Measurements from ENCODE around the gene PRG3. TPM values are rescaled to one million over a fixed set of nuclear protein-coding genes. Genes with fewer than 3 reads are reported as not detected.

The PRG3 gene
- total RNA-seq, 4 donors from 2014 or later = not detected

DNA sequence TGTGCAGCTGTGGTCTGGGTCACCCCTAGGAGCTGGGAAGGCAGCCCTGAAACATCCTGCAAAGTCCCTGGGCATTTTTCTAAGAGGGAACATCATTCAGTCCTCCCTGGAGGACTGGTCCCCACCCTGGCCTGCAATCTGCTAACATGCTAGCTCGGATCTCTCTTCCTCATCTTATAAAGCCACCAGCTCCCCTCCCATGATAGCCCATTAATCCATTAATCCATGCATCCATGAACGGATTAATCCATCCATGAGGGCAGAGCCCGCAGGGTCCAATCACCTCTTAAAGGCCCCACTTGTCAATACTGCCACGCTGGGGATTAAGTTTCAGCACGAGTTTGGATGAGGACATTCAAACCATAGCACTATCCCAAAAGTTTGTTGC lies 12.1 kb downstream of the PRG3 start:
- no peak overlapping the region for H3K27ac ChIP-seq (replicated peaks in 1 of 4)
- no peaks in the 10 kb centered on the region for H3K9me3 ChIP-seq
- peaks cover 0 to 4% (median 0%) of the 10 kb centered on the region in 4 donors for H3K4me1 ChIP-seq
- no peak for DNase-seq (ENCODE audit: extremely low spot score)
- H3K4me3 ChIP-seq = no peak overlapping the region
- no peak for TF ChIP-seq POLR2A (IDR thresholded peaks at IDR 0.05; ENCODE audit: low read depth)
- TF ChIP-seq EP300 (IDR thresholded peaks at IDR 0.05) = no peak
- no peak for TF ChIP-seq CTCF (IDR thresholded peaks at IDR 0.05)
- TF ChIP-seq POLR2AphosphoS5 (IDR thresholded peaks at IDR 0.05) = no peak
- peaks cover 0 to 12% (median 0%) of the 10 kb centered on the region in 4 donors for H3K27me3 ChIP-seq
- intact Hi-C loops (cut with DNase I) = no loop called here
- no peaks in the 10 kb centered on the region for H3K36me3 ChIP-seq
- WGBS = 70% methylated on average over 5 of the region's 5 CpGs

- no peak for TF ChIP-seq CTCF (IDR thresholded peaks at IDR 0.05)
- TF ChIP-seq EP300 (IDR thresholded peaks at IDR 0.05) = no peak
- TF ChIP-seq POLR2A (IDR thresholded peaks at IDR 0.05; ENCODE audit: low read depth) = no peak
- no peak for TF ChIP-seq POLR2AphosphoS5 (IDR thresholded peaks at IDR 0.05)
- intact Hi-C loops (cut with DNase I) = no loop called here
- no peak for DNase-seq (ENCODE audit: extremely low spot score)
- H3K27ac ChIP-seq (replicated peaks in 1 of 4) = no peak overlapping the region
- H3K4me3 ChIP-seq = no peak overlapping the region
- peaks cover 0 to 12% (median 0%) of the 10 kb centered on the region in 4 donors for H3K27me3 ChIP-seq
- H3K4me1 ChIP-seq = peaks cover 0 to 4% (median 0%) of the 10 kb centered on the region in 4 donors
- no peaks in the 10 kb centered on the region for H3K36me3 ChIP-seq
- WGBS = 56% methylated on average over 15 of the region's 19 CpGs
- H3K9me3 ChIP-seq = no peaks in the 10 kb centered on the region
These were observed 12.7 kb downstream of the PRG3 start for GRCh38 chr11:57368106-57368844.

DNA sequence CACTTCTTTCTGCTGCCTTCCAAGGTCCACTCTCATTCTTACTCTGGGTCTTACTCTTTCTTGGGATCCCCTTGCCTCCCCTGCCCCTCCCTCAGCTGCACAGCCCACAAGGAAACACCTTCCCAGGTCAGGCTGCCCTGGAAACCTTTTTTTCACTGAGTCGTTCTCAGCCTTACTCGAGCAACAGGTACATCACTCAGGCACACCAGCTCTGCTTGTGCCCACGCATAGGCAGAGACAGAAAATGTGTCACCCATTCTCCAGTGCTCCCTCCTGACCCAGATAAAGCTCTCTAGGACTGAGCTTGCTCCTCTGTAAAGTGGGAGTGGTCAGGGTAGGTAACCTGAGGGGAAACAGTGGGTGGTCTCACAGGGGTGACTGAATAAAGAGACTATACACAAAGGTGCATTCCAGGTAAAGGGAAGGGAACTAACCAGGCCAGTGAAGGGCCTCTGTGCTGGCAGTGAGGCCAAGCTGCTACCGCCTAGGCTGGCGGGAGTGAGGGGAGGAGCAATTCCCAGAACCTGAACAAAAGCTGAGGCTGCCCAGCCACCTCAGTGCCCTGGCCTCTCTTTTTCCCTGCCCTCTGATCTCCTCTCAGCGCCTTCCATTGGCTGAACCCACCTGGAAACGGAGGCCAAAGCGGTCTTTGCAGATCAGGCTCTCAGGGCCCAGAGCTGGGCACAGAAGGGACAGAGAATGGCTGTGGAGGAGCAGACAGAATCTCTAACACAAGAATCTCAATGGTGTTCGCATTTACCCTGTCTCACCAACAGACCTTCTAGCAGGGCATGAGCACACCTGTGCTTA lies 15.9 kb downstream of the PRG3 start:
- WGBS = 62% methylated on average over 9 of the region's 9 CpGs

More for the DNA sequence above, 15.9 kb downstream of the PRG3 start:
- no peak overlapping the region for H3K27ac ChIP-seq (replicated peaks in 1 of 4)
- H3K4me3 ChIP-seq = no peak overlapping the region
- intact Hi-C loops (cut with DNase I) = no loop called here
- no peak for DNase-seq (ENCODE audit: extremely low spot score)
- H3K9me3 ChIP-seq = no peaks in the 10 kb centered on the region
- TF ChIP-seq POLR2AphosphoS5 (IDR thresholded peaks at IDR 0.05) (no peak), CTCF (IDR thresholded peaks at IDR 0.05) (no peak), EP300 (IDR thresholded peaks at IDR 0.05) (no peak), POLR2A (IDR thresholded peaks at IDR 0.05; ENCODE audit: low read depth) (no peak)
- no peaks in the 10 kb centered on the region for H3K36me3 ChIP-seq
- no peaks in the 10 kb centered on the region for H3K4me1 ChIP-seq
- H3K27me3 ChIP-seq = peaks cover 0 to 12% (median 0%) of the 10 kb centered on the region in 4 donors

Data from esophagus muscularis mucosa (tissue), 4 donors.